ENCODE results near the gene FRMD5. TPM values are rescaled to one million over a fixed set of nuclear protein-coding genes. Genes with fewer than 3 reads are reported as not detected.

Gene FRMD5
- total and polyA plus RNA-seq, 2 donors (not counting 1 experiment from before 2014, with no cell fraction given), result not detected

- H3K4me3 Mint-ChIP-seq, result no peak overlapping the region
- intact Hi-C loops (cut with micrococcal nuclease), result no loop called here
- no peaks in the 10 kb centered on the region for H3K4me1 ChIP-seq (ENCODE audit: control insufficient read depth in 2 of 2, insufficient read depth in 2 of 2, low read length in 2 of 2)
- H3K4me2 ChIP-seq (replicated peaks; ENCODE audit: low read depth, low read length, poor library complexity, severe bottlenecking), result no peak overlapping the region
- H3K27me3 Mint-ChIP-seq, result peaks cover 18% of the 10 kb centered on the region
- no peak overlapping the region for H3K4me3 ChIP-seq (ENCODE audit: control extremely low read depth in 1 of 5, extremely low read depth in 1 of 5, insufficient read depth in 1 of 5, low read depth in 2 of 5, low read length in 4 of 5)
- H3K36me3 ChIP-seq (replicated peaks in 1 of 2; ENCODE audit: control extremely low read depth in 1 of 2, control insufficient read depth in 1 of 2, extremely low read depth in 1 of 2, insufficient read depth in 2 of 2, low read length in 1 of 2), result no peaks in the 10 kb centered on the region
- H3K79me2 ChIP-seq (ENCODE audit: control insufficient read depth, insufficient read depth, low read length), result no peaks in the 10 kb centered on the region
- POLR2A ChIA-PET, result interaction anchor here (0.6 kb wide), 1 partner anchor 10 kb away, joined by 5 read pairs; no protein-coding TSS in a partner anchor
- TF ChIP-seq EZH2 (IDR thresholded peaks at IDR 0.05; ENCODE audit: borderline replicate concordance, insufficient read depth, low read depth, low read length, poor library complexity, severe bottlenecking), result no peak
- no peak for TF ChIP-seq CTCF (IDR thresholded peaks at IDR 0.05)
- H3K9me3 ChIP-seq (ENCODE audit: control extremely low read depth in 1 of 3, control insufficient read depth in 2 of 3, insufficient read depth in 1 of 3, low read length in 2 of 3), result no peaks in the 10 kb centered on the region
- no peak overlapping the region for H3K9ac ChIP-seq (ENCODE audit: low read length)
- H3K4me1 Mint-ChIP-seq, result no peaks in the 10 kb centered on the region
- no peak overlapping the region for H3K27ac Mint-ChIP-seq
- CTCF ChIA-PET, result no interaction called here
- DNase-seq, result no peak
- no peak for ATAC-seq (ENCODE audit: low read depth)
- H2AFZ ChIP-seq (ENCODE audit: insufficient read depth, low read depth, low read length, poor library complexity, severe bottlenecking), result no peak overlapping the region
- H4K20me1 ChIP-seq (ENCODE audit: control insufficient read depth, insufficient read depth, low read length, poor library complexity, severe bottlenecking), result no peaks in the 10 kb centered on the region
- H3K27ac ChIP-seq (ENCODE audit: low read length in 2 of 2), result no peak overlapping the region
- H3K9me3 Mint-ChIP-seq (ENCODE audit: insufficient read depth), result no peaks in the 10 kb centered on the region
- peaks cover 0 to 8% (median 0%) of the 10 kb centered on the region in 4 experiments for H3K27me3 ChIP-seq (replicated peaks in 1 of 4; ENCODE audit: control extremely low read depth in 1 of 4, control insufficient read depth in 3 of 4, insufficient read depth in 4 of 4, low read length in 3 of 4)
- WGBS (ENCODE audit: insufficient coverage), result 85% methylated on average over 3 of the region's 3 CpGs
These were observed 100.3 kb downstream of the FRMD5 start for GRCh38 chr15:44094781-44095180.

- H3K27me3 Mint-ChIP-seq, result peaks cover 18% of the 10 kb centered on the region
These were observed 101.2 kb downstream of the FRMD5 start for GRCh38 chr15:44093836-44094235.

More at GRCh38 chr15:44093836-44094235, 101.2 kb downstream of the FRMD5 start:
- no peak overlapping the region for H3K9ac ChIP-seq (ENCODE audit: low read length)
- ChIA-PET CTCF (no interaction called here), POLR2A (interaction anchor here (0.6 kb wide), 1 partner anchor 9 kb away, joined by 4 read pairs; no protein-coding TSS in a partner anchor)
- no peaks in the 10 kb centered on the region for H3K36me3 ChIP-seq (replicated peaks in 1 of 2; ENCODE audit: control extremely low read depth in 1 of 2, control insufficient read depth in 1 of 2, extremely low read depth in 1 of 2, insufficient read depth in 2 of 2, low read length in 1 of 2)
- Mint-ChIP-seq H3K9me3 (ENCODE audit: insufficient read depth) (no peaks in the 10 kb centered on the region), H3K4me3 (no peak overlapping the region), H3K27ac (no peak overlapping the region), H3K4me1 (no peaks in the 10 kb centered on the region)
- H3K4me3 ChIP-seq (ENCODE audit: control extremely low read depth in 1 of 5, extremely low read depth in 1 of 5, insufficient read depth in 1 of 5, low read depth in 2 of 5, low read length in 4 of 5), result no peak overlapping the region
- H4K20me1 ChIP-seq (ENCODE audit: control insufficient read depth, insufficient read depth, low read length, poor library complexity, severe bottlenecking), result no peaks in the 10 kb centered on the region
- WGBS (ENCODE audit: insufficient coverage), result 93% methylated on average over 3 of the region's 3 CpGs
- H3K79me2 ChIP-seq (ENCODE audit: control insufficient read depth, insufficient read depth, low read length), result no peaks in the 10 kb centered on the region
- intact Hi-C loops (cut with micrococcal nuclease), result no loop called here
- H3K4me2 ChIP-seq (replicated peaks; ENCODE audit: low read depth, low read length, poor library complexity, severe bottlenecking), result no peak overlapping the region
- H3K9me3 ChIP-seq (ENCODE audit: control extremely low read depth in 1 of 3, control insufficient read depth in 2 of 3, insufficient read depth in 1 of 3, low read length in 2 of 3), result no peaks in the 10 kb centered on the region
- no peak overlapping the region for H3K27ac ChIP-seq (ENCODE audit: low read length in 2 of 2)
- no peak overlapping the region for H2AFZ ChIP-seq (ENCODE audit: insufficient read depth, low read depth, low read length, poor library complexity, severe bottlenecking)
- peaks cover 0 to 8% (median 0%) of the 10 kb centered on the region in 4 experiments for H3K27me3 ChIP-seq (replicated peaks in 1 of 4; ENCODE audit: control extremely low read depth in 1 of 4, control insufficient read depth in 3 of 4, insufficient read depth in 4 of 4, low read length in 3 of 4)
- no peaks in the 10 kb centered on the region for H3K4me1 ChIP-seq (ENCODE audit: control insufficient read depth in 2 of 2, insufficient read depth in 2 of 2, low read length in 2 of 2)
- no peak for ATAC-seq (ENCODE audit: low read depth)
- DNase-seq, result no peak
- TF ChIP-seq CTCF (IDR thresholded peaks at IDR 0.05) (no peak), EZH2 (IDR thresholded peaks at IDR 0.05; ENCODE audit: borderline replicate concordance, insufficient read depth, low read depth, low read length, poor library complexity, severe bottlenecking) (no peak)
